HG03103 (cell line): ENCODE measurements around the gene SOX6.

Experiments
- ATAC-seq: cut with Tn5 transposase; IDR thresholded peaks from one replicate; pipeline ENCODE4 v1.9.1; 2021; ENCODE audit warnings: low read depth; ENCODE audit not compliant: unreplicated experiment

The SOX6 gene

DNA sequence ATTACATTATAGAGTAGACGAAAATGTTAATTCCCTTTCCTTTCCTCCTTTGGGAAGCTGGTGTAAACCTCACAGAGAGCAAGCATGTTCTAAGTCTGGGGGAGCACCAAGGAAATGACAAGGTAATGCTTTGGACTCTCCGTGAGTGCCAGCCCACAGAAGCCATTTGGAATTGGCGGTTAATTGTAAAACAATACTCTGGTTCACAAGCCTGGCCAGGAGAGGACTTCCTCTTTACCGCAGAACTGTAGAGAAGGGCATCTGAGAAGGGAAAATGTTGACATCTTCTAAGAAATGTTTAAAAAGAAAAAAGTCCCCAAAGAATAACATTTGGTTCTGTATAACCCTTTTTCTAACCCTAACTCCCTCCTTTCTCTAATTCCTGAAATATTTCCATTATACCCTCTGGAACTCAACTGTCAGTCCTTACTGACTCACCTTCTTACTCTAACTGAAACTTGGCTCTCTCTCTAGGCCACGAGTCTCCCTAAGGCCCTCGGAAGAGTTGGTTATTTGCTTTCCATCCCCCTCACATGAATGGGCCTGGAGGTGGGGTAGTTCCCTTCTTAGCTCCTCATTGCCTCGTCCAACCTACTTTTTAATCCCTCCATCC is 379.8 kb downstream of the SOX6 start:
- ATAC-seq: no peak

DNA sequence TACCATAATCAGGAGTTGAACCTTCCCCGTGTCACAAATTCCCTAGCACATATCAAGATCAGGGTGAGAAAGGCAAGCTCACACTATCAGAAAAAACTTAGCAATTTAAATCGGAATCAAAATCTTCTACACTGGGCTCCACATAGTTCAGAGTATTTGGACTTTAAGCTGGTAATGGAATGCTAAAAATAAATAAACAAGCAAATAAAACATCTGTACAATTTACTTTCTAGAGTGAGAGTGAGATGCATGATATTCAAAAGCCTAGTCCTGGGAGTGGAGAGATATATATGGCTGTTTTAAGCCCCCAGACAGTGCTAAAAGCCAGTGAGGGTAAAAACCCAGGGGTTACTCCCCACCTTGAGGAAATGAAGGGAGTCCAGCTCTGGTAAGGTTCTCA is 380.6 kb downstream of the SOX6 start:
- no peak for ATAC-seq

DNA sequence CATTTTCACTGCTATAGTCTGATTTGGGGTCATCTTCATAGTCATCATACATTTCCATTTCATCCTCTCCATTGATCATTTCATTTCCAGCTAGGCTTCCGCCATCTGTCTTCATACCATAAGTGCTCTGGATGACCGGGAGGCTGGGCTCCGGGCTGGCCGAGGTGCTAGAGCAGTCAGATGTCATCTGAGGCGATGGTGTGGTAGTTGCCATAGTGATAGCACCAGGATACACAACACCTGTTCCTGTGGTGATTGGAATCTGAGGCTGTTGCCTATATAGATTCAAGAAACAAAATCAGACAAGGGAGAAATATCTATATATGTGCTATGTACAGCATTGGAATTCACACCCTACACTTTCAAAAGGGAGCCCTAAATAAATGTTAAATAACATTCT is 383.5 kb downstream of the SOX6 start:
- ATAC-seq: no peak

DNA sequence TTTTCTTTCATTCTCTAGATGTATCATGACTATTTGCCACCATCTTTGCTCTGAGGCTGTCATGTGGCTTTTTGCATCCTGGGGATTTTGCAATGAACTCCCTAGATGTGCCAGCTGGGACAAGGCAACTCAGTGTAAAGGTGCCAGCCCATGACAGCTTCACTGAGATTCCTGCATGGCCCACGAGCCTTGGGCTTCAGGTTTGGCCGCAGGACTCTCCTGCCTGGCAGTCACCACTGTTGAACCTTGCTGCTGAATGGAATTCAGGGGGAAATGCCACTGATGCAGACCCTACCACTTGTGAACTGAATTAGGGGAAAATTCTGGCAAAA is 385.2 kb downstream of the SOX6 start:
- ATAC-seq: no peak

DNA sequence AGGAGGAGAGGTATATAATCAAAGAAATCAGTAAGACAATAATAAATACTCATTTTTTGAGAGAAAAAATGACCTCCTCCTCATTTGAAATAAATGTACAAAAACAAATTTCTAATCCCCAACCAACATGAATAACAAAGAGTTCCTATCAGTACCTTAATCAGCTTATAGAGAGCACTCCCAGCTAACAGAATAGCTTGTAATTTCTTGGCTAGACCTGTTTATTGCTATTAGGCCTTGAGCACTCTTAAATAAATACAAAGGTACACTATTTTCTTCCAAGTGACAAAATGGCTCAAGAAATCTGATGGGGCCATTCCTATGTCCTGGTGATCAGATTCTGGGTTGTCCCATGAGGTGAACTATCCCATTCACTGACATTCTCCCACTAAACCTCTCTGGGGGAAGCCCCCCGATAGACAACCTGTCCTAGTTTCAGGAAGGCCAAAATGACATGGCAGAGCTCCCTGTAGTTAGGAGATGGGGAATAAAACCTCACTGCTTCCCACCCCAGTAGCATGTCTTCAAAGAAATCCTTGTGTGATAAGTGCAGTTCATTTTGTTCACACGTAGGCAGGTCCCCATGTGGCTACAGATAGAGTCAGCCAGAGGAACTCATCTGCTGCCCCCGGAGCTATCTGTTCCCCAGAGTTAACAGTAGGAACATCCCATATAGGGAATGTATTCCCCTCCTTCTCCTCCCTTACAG is 385.7 kb downstream of the SOX6 start:
- ATAC-seq: no peak

DNA sequence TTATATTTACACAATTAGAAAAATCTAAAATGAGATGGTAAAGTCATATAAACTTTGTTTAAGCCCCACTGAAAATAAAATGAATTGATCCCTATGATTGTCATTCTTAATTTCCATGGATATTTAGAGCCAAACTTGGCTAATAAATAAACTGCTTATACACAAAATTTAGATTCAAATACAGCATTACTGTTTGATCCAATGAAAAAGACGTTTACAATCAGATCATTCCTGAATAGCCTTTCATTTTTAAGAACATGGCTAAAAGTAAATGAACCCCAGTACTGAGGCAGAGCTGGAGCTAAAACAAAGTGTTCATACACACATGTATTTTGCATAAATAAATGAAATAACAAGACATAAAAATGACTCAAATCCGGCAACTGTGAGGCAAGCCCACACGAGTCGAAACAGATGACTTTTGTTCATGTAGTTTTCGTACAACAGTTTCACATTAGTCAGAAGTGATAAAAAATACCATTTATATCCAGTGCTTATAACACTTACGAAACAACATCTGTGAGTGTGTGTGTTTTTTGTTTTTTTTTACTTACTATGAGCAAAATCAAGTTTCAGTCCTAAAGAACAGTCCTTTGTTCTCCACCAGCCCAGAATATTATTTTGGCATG is 386.5 kb downstream of the SOX6 start:
- no peak for ATAC-seq

DNA sequence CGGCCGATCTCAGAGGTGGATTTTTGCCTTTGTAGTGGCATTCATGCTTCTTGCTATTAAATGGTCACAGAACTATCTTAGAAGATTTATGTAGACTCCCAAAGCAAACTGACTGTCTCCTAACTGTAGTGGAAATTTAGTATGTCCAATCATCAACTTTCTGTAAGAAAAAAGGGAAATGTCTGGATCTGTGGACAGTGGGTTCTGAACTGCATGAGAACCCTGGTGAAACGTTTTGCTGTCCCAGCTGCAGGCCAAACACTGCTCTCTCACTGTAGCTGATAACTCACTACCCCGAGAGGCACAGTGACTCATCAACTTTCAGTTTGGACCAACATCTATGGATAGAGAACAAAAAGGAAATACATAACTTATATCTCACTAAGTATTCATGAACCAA is 387.1 kb downstream of the SOX6 start:
- peak; percentile 72 for ATAC-seq

DNA sequence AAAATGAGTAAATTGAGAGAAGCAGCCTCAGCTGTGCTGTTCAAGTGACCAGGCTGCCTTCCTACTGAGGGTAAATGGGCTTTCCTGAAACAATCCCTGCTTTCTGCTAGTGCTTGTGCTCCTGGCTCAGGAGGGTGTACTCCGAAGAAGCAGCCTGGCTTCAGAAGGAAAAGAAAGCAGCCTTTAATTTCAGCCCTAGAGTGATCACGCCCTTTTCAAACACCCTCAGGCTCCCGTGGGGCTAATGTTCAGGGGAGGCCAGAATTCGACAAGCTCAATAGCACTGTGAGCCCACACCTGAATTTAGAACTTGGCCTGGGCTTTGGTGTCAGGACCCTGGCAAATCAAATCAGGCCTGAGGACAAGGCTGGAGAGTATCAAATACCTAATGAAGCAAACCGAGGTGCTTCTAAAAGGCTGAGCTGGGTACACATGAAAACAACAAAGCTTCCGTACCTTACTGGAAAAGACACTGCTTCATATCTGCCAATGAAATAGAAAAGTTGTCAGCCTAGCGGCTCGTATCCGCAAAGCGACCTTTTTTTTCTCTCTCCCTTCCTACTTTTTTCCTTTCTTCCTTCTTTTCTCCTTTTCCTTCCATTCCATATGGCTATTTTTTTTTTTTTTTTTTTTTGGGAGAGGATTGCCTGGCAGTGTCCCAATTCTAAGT is 387.8 kb downstream of the SOX6 start:
- ATAC-seq: no peak

DNA sequence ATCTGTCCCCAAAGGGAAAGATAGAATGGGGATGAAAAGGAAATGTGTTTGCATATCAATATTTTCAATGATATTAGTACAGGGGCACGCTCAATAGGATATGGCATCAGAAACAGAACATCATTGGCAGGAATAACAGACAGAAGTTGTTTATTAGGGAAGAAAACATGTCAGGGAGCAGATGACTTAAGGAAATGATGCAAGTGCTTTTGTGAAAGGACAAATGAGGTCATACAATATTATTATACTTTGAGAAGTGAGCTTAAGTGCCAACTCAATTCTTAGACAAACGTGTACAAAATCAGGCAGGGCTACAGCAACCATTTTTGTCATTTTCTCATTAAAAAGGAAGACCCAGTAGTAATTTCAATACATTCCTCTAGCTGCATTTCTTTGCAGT is 388.4 kb downstream of the SOX6 start:
- ATAC-seq: no peak

DNA sequence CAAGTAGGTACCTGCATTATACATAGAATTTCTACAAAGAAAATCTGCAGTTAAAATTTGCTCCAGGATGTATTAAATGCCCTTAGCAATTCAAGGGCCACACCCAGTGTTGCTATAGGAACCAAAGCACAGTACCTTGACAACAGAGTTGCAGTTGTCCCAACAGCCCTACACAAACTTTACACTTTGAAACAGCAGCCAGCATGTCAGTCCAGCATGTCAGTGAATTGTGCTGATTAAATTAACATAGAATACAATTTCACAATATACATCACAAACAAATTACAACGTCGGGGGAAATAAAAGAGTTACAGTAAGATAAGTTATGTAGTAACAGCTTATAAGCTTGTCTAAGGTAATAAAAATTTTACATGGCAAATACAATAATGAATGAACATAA is 389.2 kb downstream of the SOX6 start:
- ATAC-seq: no peak

DNA sequence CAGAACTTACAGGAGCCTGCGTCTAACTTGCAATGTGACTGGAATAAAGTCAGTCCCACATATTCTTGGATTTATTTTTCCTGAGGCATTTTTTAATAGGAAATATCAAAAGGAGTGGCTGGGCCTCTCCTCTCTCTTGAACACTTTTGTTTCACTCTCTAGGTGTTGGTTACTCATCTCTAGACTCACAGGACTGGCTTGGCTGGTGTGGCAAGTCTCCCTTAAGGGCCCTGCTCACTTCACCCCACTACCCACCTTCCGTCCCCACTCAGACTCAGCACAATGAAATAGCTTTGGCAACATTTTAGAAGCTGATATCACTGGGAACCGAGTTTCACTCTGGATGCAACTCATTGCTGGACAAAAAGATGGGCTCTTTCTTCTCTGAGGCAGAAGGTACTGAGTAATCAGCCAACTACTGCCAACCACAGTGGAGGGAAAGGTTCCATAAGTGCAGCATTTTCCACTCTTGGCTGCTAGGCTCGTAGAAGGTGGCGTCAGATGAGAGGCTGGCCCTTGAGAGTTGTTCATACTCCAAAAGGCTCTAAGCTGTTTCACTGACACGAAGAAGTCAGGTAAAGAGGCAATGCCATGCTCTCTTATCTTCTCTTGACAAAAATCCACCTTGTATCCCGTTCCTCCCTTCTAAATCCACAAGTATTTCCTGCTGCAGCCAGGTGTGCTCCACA is 390.6 kb downstream of the SOX6 start:
- no peak for ATAC-seq

DNA sequence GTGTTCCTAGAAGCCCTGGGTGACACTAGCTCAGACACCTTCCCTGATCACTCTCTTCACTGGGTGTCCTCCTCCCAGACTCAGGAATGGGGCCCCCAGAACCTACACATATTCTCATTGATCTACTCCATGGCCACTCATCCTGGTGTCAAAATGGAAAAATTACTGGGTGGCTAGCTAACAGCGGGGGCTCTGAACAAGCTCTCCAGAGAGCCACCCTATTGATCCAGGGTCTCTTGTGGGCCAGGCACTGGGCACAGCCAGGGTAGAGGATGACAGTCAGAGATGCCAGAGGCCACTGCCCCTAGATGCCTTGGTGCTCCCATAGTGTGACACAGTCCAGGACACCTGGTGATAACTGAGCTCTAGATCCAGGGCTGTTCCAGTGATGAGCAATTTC is 393.1 kb downstream of the SOX6 start:
- no peak for ATAC-seq

DNA sequence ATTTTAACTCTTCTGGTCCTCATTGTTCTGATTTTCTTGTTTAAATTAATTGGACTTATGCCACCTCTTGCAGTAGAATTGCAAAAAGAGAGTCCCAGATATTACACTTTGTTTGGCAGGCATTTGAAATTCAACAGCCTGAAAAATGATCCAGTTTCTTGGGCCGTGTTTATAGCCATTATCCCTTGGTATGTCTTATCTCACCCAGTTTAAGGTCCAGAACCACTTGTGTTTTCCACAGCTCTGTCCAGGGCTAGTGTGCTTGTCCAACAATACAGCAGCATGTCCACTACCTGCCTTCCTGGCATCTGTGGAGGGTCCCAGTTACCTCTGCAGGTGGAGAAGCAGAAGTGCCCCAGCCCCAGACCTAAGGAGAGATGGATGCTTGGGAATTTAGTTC is 397.4 kb downstream of the SOX6 start:
- no peak for ATAC-seq

DNA sequence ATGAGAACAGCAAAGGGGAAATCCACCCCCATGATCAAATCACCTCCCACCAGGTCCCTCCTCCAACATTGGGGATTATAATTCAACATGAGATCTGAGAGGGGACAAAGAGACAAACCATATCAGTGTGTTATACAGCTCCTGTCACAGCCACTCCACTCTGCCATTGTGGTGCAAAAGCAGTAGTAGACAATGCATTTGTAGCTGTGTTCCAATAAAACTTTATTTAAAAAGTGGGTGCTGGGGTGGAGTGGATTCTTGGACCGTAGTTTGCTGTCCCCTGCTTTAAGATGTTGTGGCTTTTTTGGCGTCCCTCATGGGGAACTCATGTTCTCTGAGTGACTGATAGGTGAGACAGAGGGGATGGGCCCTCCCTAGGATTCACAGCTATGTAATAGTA is 399.1 kb downstream of the SOX6 start:
- ATAC-seq: no peak

DNA sequence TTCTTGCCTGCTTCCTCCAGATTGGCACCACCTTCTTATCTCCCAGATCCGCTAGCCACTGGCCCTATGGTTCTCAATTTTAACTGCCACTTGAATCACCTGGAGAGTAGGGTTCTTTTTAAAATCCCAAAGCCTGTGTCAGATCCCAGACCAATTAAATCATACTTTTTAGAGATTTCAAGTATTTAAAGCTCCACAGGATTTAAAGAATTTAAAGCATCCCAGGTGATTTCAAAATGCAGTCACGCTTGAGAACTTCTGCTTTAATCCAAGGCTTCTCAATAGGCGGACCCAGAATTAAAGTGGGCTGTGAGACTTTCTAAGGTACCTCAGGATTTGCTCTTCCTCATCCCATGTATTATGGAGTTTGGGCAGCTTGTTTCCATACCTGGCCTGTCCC is 400.0 kb downstream of the SOX6 start:
- no peak for ATAC-seq

DNA sequence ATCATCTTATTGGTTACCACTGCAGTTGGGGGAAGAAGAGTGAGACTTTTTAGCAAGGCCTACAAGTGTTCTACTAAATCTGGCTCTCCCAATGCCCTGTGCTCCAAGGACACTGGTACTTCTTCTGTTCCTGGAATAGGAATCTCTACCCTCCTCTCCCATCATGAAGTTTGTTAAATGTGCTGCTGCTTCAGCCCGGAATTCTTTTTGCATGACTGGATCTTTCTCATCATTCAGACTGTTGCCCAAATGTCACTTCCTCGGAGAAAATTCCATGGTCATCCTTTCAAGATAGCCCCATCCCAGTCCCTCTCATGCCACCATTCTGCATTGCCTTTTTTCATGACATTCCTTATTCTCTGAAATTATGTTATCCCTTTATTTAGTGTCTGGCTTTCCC is 400.8 kb downstream of the SOX6 start:
- ATAC-seq: no peak

DNA sequence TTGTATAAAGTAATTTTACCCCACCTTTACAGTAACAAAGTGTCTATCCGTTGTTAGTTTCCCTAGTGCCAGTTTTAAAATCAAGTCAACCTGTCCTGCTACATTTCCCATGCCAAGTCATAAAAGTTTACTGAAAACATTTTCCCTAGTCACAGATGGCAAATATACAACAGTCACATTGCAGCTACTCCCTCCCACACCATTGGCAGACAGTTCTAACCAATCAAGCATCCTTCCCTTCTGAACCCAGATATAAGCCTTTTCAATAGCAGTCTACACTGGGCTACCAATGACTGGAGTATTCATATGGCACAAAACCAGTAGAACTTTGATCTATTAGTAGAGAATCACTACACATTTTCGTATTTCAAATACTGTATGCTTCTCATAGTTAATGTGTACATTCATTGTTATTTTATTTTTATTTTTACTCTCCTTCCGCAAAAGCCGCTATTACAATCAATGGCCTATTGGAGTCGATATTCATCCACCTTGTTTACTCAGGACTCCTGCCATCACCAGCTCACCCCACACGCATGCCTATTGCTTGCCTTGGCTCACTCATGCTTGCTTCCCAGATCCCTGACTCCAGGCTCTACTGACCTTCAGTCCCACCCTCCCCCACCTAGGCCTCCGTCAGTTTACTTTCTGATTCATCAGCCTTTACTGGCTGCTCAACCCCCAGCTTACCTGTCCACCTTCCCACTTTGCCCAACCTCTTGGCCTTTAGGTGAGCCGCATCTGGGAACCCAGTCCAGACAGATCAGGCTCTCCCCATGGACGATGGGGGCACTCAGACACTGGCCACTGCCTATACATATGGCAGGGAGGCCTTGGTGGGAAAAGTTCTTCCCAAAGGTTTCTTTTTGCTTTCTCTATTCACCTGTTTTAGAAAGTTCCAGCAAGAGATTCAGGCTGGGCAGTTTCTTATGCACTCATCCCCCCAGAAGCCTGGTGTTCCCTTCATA is 408.4 kb downstream of the SOX6 start:
- ATAC-seq: no peak

DNA sequence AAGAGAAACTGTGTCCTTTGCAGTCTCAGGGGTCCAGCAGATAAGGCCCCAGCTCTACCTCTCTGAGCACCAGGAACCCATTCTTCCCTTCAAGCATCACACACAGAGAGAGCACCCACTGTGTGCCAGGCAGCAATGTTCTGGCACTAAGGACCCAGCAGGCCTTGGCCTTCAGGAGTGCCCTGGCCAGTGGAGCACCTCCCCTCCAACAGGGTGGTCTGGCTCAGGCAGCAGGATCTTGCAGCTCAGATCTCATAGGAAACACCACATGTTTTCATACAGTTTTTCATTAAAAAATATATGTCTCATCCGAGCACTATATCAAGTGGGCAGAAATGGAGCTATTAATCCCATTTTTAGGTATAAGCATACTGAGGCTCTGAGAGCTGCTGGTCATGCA is 410.6 kb downstream of the SOX6 start:
- ATAC-seq: no peak

DNA sequence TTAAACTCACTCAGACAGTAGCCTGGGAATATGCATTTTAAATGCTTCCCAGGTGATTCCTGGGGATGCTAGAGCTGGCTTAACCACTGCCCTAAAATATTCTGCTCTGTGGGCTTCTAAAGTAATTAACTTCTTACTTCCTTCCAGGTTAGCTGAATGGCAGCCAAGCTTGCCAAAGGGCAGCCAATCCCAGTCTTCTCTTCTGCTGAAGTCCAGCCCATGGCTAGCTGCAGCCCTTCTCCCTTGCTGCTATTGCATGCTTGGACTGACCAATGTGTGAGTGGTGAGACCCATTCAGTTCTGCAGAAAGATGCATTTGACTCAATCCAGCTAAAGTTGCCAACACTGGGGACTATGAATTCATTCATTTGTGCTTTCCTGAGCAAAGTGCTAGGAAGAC is 411.9 kb downstream of the SOX6 start:
- ATAC-seq: no peak
